Ramos (cell line): ENCODE measurements around the gene EME2.

Experiments
- in situ Hi-C: fragments of 300-500 bp; cut with MboI; formaldehyde crosslinking; loops from one replicate; pipeline ENCODE4 v1.14.3; 2022; ENCODE audit warnings: low sequenced_read_pairs; ENCODE audit not compliant: unreplicated experiment

EME2 gene

DNA sequence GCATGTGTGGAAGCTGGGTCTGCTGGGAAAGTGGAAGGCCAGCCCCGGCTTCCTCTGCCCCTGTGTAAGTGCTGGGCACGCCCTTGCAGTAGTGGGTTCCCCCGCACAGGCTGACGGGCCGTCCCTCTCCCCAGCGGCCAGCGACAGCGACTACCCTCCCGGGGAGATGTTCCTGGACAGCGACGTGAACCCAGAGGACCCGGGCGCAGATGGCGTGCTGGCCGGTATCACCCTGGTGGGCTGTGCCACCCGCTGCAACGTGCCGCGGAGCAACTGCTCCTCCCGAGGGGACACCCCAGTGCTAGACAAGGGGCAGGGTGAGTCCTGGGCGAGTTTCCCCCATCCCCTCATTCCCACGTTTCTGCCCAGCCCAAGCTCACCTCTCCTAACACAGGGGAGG lies 6.8 kb upstream of the EME2 start:
- in situ Hi-C loops, result no loop called here

GRCh38 chr16:1766231-1766630 lies 6.4 kb upstream of the EME2 start:
- in situ Hi-C loops, result no loop called here

GRCh38 chr16:1766701-1767100 lies 5.9 kb upstream of the EME2 start:
- in situ Hi-C loops, result no loop called here

GRCh38 chr16:1767116-1767994 lies 5.3 kb upstream of the EME2 start:
- in situ Hi-C loops, result no loop called here

DNA sequence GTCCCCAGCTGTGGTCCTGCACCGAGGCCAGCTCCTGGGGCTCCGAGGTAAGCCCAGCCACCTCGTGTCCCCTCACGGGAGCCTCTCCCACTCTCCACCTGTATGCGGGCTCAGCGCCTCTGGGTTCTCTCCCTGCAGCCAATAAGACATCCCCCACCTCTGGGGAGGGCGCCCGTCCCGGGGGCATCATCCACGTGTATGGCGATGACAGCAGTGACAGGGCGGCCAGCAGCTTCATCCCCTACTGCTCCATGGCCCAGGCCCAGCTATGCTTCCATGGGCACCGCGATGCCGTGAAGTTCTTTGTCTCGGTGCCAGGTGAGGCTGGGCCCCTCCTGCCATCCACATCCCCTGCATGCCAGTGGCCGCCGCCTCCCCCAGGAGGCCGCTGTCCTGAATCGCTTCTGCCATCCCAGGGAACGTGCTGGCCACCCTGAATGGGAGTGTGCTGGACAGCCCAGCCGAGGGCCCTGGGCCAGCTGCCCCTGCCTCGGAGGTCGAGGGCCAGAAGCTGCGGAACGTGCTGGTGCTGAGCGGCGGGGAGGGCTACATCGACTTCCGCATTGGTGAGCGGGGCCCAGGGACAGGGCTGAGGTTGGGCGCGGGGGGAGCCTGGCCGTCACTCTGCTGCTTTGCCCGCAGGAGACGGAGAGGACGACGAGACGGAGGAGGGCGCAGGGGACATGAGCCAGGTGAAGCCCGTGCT lies 4.4 kb upstream of the EME2 start:
- in situ Hi-C loops, result no loop called here

DNA sequence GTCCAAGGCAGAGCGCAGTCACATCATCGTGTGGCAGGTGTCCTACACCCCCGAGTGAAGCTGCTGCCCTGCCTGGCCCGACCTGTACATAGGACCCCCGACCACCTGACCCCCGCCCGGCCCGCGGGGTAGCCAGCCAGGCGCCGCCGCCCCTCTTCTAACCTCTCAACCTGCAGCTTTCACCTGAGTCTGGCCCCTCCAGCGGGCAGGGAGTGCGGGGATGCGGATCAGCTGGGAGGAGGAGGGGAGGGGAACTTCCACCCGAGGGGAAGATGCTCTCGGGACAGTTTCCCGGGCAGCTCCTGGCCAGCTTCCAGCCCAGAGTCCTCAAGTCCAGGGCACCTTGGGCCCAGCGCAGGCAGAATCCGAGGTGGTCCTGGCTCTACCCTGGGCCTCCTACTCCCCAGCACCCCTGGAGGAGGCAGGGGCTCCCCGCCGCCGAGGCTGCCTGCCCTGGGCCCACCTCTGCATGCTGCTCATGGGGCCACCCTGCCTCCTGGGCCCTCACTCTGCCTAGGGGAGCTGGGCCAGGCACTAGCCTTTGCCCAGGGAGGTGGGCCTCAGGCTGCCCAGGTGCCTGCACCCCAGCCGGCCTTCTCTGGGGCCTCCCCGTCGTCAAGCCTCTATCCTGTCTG lies 3.7 kb upstream of the EME2 start:
- in situ Hi-C loops, result no loop called here

- in situ Hi-C loops, result no loop called here
Measured at GRCh38 chr16:1769402-1770300, 3.0 kb upstream of the EME2 start.

GRCh38 chr16:1770328-1771187 lies 2.1 kb upstream of the EME2 start:
- in situ Hi-C loops, result no loop called here

GRCh38 chr16:1771188-1771863 lies 1.3 kb upstream of the EME2 start, which contains the start of gene NME3:
Gene NME3 (minus strand): TSS chr16:1771543. CDS start chr16:1771534, 9 bp downstream.
- in situ Hi-C loops, result no loop called here

- in situ Hi-C loops, result no loop called here
Measured at GRCh38 chr16:1771864-1772361, 697 bp upstream of the EME2 start.

GRCh38 chr16:1772908-1773702 lies 495 bp downstream of the EME2 start, which contains the start of gene MRPS34:
Gene MRPS34 (minus strand): TSS chr16:1773134. CDS start chr16:1773119, 15 bp downstream.
- in situ Hi-C loops, result no loop called here

DNA sequence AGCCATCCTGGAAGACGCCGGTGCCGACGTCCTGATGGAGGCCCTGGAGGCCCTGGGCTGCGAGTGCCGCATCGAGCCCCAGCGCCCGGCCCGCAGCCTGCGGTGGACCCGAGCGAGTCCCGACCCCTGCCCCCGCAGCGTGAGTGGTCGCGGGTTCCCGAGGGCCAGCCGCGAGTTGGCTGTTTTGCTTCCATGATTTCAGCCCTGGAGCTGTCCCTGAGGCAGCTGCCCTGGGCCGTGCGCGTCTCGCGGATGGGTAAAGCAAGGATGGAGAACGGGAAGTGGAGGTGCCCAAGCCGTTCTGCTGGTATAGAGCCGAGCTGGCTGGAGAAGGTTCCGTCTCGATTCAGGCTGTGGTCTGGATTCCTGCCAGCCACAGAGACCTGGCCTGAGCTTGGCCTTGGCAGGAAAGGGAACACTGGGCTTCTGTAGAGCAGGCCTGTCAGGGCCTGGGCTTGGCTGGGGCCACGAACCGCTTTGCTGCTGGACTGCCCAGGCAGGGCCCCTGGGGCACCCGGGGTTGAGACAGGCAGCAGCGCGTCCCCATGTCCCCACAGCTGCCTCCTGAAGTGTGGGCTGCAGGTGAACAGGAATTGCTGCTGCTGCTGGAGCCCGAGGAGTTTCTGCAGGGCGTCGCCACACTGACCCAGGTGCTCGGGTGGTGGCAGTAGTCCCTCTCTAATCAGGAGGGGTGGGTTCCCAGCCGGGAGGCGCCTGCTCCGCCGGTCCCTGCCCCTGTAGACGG lies 1.3 kb downstream of the EME2 start:
- in situ Hi-C loops, result no loop called here

GRCh38 chr16:1774448-1774780 lies 1.8 kb downstream of the EME2 start:
- in situ Hi-C loops, result no loop called here

DNA sequence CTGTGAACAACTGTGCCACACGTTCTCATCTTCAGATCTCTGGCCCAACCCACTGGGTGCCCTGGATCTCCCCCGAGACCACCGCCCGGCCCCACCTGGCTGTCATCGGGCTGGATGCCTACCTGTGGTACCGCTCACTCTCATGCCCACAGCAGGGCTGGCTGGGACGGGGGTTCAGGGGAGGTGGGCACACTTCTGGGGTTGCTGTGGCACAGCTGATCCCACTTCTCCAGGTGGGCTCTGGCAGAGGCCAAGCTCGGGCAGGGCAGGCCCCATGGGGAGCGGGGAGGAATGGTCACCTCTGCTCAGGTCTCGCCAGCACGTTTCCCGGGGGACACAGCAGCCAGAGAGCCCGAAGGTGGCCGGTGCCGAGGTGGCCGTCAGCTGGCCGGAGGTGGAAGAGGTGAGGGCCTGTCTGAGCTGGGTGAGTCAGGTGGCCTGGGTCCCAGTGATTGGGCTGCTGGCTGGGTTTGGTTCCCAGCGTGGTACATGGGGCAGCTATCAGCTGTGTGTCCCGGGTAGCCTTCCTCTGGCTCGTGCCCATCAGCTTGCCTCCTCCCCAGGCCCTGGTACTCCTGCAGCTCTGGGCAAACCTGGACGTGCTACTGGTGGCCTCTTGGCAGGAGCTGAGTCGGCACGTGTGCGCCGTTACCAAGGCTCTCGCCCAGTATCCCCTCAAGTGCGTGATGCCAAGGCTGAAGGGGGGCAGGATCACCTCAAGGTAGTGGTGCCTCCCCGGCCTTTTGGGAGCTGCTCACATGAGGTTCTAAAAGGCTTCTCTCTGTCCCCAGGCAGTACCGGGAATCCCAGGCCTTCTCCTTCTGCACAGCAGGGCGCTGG lies 2.6 kb downstream of the EME2 start:
- in situ Hi-C loops, result no loop called here

DNA sequence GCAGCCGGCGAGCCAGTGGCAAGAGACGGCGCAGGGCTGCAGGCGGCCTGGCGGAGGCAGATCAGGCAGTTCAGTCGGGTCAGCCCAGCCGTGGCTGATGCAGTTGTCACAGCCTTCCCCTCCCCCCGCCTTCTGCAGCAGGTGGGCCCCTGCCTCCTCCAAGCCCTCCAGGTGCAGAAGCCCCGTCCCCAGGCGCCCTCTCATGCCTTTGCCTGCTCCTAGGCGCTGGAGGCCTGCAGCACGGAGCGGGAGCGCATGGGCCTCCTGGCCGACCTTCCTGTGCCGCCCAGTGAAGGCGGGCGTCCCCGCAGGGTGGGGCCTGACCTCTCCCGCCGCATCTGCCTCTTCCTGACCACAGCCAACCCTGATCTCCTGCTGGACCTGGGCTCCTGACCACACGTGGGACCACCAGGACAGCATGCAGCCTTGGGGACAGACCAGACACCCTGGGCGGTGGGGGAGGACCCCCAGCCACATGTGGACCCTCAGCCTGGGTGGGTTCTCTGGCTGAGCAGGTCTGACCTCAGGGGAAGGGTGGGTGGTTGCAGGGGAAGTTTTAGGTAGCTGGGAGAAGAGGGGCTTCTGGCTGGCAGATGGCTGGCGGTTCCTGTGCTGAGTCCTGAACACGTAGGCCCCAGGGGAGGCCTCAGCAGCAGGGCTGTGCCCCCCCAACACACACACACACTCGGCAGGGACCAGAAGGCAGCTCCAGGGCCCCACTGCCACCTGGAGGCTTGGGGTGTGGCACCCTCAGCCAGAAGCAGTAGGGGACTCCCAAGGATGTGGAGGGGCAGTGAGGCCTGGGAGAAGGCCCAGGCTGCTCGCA lies 3.4 kb downstream of the EME2 start:
- in situ Hi-C loops, result no loop called here

- in situ Hi-C loops, result no loop called here
Measured at GRCh38 chr16:1776672-1776955, 4.0 kb downstream of the EME2 start.
